DMS53 (cell line): ENCODE results near the gene SLC16A8.
"Not testable (repeated sequence)": the region's sequence is repeated elsewhere in the genome, so short reads cannot be mapped to it uniquely, and the experiment has no call there.

Experiments used
- DNase-seq: peaks from one replicate; lab custom pipeline; 2025; lab: John Stamatoyannopoulos, UW

Gene SLC16A8

GRCh38 chr22:38043151-38044039 is 40.6 kb downstream of the SLC16A8 start:
- DNase-seq, result no peak

GRCh38 chr22:38042488-38042790 is 41.5 kb downstream of the SLC16A8 start:
- DNase-seq, result no peak

GRCh38 chr22:38041760-38042487 is 42.1 kb downstream of the SLC16A8 start:
- DNase-seq, result no peak

GRCh38 chr22:38040953-38041759 is 42.8 kb downstream of the SLC16A8 start:
- DNase-seq, result no peak

- no peak for DNase-seq
These were observed 44.8 kb downstream of the SLC16A8 start for GRCh38 chr22:38038890-38039812.

GRCh38 chr22:38038426-38038825 is 45.6 kb downstream of the SLC16A8 start:
- no peak for DNase-seq

GRCh38 chr22:38037367-38038150 is 46.4 kb downstream of the SLC16A8 start:
- not testable (repeated sequence) for DNase-seq

GRCh38 chr22:38036392-38037062 is 47.5 kb downstream of the SLC16A8 start:
- no peak for DNase-seq

- DNase-seq, result no peak
These were observed 48.5 kb downstream of the SLC16A8 start for GRCh38 chr22:38035530-38035885.

GRCh38 chr22:38034884-38035529 is 49.0 kb downstream of the SLC16A8 start:
- DNase-seq, result no peak

- DNase-seq, result peak; percentile 48
These were observed 49.6 kb downstream of the SLC16A8 start for GRCh38 chr22:38034278-38034882.

GRCh38 chr22:38033522-38034277 is 50.3 kb downstream of the SLC16A8 start:
- DNase-seq, result no peak

- DNase-seq, result no peak
These were observed 51.1 kb downstream of the SLC16A8 start for GRCh38 chr22:38032681-38033521.

GRCh38 chr22:38031491-38031890 is 52.5 kb downstream of the SLC16A8 start:
- DNase-seq, result no peak

- no peak for DNase-seq
These were observed 53.5 kb downstream of the SLC16A8 start for GRCh38 chr22:38030311-38031133.

GRCh38 chr22:38029901-38030300 is 54.1 kb downstream of the SLC16A8 start:
- no peak for DNase-seq

- no peak for DNase-seq
These were observed 54.6 kb downstream of the SLC16A8 start for GRCh38 chr22:38029370-38029769.
